Activated gamma-delta T cell treated with Interleukin-2 at 50 U/mL for 16 hours (primary cell): ENCODE measurements around the gene PDE11A.
"Not testable (repeated sequence)": the region's sequence is repeated elsewhere in the genome, so short reads cannot be mapped to it uniquely, and the experiment has no call there.

ENCODE experiments used
- DNase-seq: peaks from one replicate; pipeline ENCODE4 v3.0.0-alpha.2; 2020

Gene PDE11A

DNA sequence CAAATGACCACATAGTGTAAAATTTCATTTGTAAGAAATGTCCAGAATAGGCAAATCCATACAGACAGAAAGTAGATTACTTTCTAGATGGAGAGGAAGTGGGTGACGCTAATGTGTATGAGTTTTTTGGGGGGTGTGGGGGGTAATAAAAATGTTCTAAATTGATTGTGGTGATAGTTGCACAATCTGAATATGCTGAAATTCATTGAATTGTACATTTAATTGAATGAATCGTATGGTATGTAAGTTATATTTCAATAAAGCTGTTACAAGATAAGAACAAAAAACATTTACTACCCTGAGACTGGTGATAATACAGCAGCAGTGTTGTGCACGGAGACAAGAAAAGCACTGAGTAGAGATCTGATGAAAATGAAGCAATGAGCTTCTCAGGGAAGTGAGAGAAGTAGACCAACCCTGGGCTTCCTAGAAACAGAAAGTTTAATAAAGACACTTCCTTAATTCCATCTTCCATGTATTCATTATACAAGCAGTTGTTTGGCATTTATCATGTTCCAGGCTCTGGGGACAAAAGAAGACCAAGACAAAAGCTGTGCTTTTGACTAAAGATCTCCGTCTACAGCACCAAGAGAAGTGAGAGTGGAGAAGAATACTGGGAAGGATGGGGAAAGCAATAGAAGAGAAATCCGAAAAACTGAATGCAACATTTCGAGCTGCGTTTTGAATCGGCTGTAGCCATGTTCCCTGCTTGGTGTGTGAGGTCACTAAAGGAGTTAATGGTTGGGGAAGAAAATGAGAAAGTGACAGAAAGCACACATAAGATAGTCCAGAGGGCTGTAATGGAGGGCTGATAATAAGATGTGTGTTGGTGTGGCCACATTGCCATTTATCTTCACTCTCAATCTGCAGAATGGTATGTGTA lies 1.8 kb upstream of the PDE11A start:
- DNase-seq, result no peak

DNA sequence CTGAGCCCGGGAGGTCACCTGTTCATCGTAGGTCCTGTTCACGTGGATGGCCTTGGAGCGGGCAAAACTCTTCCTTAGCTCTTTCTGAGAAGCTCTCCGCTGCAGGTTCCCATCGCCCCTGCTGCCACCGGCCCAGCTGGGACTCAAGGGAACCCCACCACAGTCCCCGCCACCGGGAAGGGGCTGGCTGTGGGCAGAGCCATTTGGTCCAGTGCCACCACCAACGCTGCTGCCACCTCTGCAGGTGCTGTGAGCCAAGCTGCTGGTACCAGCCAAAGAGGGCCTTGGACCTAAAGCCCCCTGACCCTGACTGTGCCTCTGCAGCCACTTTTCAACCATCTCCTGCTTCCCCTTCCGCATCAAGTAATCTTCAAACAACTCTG lies 586 bp downstream of the PDE11A start:
- DNase-seq, result no peak

DNA sequence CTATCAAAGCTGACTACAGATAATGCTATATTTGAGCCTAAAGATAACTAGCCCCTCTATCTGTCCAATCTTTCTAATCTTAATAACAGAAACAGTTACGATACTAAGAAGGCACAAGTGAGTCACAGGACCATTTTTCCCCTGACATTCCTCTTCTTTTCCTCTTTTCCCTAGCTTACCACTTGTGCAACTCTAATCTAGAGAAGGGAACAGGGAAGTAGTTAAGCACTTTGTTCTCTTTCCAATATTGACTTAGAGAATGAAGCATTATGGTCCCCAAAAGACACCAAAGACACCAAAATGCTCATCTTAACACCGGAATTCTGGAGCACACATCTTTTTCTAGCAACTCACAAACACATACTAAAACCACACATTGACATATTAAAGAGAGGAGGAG lies 1.8 kb downstream of the PDE11A start:
- DNase-seq, result no peak

DNA sequence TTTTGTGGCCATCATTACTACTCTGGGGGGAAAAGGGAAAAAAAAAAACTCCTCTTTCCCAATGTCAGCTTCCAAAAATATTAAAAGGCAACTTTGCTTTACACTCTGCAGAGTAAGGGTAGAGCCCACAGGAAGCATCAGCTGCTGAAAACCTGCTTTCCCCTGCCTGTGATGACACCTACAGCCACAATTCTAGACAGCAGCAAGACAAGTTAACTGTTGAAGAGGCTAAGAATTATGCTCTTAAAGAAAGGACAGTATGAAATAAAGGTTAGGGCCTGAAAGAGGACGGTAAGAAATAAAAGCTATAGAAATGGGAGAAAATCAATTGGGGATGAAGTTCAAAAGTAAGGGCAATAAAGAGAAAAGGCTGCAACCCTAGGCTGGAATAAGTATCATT lies 3.0 kb downstream of the PDE11A start:
- DNase-seq, result no peak

DNA sequence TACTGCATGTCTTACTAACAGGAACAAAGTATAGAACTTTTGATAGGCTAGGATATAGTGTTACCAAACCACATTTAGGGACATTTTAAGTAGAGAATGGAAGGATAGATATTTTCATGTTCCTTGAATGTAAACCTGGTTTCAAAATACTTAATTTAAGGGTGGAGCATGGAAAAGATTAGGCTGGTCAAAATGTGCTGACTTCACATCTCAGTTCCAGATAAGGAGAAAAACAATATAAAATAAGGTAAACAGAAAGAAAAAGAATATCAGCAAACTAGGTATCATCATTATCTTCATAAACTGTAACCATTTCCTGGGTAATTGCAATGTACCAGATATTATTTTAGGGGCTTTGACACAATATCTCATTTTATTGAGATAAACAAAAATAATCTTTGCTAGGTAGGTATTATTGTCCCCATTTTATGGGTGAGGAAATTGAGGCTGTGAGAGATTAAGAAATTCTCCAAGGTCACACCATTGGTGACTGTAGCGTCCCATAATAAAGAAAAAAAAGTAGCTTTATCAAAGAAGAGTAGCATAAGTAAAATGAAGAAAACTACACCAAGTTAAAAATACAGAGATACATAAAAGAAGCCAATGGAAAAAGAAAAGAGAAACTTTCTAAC lies 3.6 kb downstream of the PDE11A start:
- DNase-seq, result no peak

DNA sequence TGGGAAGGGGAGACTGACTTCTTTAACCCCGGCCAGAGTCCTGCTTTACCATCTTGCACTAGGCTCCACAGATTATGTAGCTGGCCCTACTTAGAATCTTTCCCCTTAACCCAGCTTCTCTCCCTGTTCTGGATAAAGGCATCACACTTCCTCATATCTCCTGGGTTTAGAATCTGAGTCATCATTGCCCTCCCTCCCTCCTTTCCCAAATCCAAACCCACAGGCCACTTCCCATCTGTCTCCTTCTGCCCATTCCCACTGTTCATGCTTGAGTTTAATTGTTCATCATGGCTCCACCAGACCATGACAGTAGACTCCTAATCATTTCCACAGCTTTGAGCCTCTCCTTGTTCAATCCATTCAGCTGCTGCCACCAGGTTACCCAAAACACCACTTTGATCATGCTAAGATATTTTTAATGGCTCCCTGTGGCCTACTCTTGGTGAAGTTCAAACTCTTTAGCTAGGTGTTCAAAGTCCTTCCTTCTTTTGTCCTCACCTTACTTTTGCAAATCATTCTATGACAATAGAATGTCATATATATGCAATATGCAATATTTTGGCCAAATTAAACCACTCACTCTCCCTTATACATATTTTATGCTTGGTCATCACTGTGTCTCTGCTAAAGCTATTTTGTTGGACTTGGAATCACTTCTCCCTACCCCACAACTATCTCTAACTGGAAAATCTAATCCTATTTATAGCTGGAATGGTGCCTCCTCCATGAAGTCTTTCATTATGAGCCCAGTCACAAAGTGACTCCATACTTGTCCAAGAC lies 5.5 kb downstream of the PDE11A start:
- no peak for DNase-seq

DNA sequence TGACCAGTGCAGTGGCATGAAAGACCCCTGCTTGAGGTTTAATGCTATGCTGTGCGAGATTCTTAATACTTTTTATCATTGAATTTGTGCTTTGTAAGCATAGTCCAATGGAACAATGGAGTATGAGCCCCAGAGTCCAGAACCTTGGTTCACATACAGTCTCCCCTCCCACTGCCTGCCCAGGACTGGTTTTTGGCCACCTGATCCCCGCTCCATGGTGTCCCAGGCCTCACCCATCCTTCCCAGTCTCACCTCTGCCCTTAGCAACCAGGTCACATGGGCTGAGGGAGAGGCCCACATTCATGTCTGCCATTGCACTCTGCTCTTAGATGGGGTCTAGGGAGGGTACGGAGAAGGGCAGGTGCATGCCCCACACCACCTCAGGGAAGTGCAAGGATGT lies 6.3 kb downstream of the PDE11A start:
- DNase-seq, result no peak

DNA sequence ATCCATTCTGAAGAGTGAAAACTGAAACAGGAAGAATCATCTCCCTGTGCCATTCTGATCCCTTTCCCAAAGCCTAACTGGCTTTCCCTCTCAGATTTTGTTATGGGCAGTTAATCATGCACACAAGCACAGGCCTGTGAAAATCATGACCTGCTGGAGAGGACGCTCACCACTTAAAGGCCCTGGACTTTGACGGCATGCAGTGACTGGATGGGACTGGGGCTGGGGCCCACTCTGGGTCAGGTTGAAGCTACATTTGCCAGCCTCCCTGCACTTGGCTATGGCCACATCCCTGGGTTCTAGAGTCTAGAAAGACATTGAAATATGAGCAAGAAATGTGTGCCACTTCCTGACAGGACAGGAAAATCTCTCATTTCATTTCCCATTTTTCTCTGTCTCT lies 12.9 kb downstream of the PDE11A start:
- DNase-seq, result no peak

DNA sequence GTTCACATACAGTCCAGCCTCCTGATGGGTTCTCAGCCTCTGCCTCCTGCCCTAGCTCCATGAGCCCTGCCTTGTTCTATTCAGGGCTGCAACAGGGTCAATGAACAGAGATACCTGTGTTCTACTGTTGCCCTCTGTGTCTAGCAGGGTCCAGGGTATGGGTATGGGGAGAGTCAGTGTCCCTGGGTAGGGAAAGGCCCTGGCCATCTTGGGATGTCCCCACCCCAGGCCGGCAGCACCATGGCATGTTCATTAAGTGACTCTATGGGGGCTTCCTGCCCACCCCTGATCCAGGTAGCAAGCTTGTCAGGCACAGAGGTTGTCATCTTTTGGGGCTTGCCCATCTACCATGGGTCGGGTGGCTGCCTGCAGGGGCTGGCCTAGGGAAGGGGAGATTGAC lies 13.5 kb downstream of the PDE11A start:
- DNase-seq, result no peak

DNA sequence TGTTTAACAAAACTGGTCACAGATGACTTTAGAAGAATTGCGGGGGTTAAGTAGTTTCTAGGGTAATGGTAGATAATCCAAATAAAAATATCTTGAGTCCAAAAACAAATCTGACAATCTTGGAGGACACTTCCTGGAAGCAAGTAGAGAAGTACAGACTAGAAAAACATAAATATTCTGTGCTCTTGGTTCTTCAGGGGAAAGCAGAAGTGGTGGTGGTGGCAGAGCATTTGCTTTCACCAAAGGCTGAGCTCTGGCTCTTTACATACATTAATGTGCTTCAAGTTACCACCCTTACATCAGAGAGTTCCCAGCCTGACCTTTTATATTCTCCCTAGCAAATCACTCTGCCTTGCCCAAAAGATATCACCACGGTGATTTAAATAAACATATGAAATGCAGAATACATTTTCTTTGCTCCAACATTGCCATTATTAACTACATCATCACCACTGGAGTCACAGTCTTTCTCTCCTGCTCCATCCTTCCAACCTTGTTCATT lies 15.3 kb downstream of the PDE11A start:
- DNase-seq, result no peak

DNA sequence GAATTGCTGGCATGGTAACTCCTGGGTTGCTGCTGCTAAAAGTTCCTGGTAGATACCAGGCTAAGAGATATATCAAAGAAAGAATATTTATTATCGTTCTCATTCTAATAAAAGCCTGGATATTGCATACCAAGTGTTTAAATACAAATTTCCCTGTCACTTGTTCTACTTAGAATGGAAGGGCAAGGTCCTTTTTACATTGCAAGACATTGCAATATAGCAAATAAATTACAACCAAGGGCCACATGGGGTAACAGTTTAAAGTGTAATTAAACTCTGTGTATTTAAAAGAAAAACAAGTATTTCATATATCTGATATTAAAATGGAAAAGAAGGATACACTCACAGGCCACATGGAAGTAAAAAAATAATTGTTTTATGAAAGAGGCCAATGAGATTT lies 16.2 kb downstream of the PDE11A start:
- no peak for DNase-seq

DNA sequence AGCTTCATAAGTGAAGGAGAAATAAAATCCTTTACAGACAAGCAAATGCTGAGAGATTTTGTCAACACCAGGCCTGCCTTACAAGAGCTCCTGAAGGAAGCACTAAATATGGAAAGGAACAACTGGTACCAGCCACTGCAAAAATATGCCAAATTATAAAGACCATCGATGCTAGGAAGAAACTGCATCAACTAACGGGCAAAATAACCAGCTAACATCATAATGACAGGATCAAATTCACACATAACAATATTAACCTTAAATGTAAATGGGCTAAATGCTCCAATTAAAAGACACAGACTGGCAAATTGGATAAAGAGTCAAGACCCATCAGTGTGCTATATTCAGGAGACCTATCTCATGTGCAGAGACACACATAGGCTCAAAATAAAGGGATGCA lies 21.3 kb downstream of the PDE11A start:
- DNase-seq, result not testable (repeated sequence)

DNA sequence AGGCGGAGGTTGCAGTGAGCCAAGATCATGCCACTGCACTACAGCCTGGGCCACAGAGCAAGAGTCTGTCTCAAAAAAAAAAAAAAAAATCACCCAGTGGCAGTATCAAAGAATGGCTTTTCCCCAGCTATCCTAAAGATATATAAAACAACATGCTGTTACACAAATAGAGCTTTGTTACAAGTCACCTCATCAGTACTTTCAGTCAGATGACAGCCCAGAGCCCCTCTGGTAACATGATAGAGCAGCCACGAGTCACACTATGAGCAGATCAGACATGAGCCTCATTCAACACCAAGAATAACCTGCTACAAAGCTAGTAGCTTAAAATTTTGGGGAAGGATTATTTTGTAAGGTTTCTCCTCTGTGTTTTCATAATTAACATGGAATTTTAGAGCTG lies 25.2 kb downstream of the PDE11A start:
- no peak for DNase-seq

DNA sequence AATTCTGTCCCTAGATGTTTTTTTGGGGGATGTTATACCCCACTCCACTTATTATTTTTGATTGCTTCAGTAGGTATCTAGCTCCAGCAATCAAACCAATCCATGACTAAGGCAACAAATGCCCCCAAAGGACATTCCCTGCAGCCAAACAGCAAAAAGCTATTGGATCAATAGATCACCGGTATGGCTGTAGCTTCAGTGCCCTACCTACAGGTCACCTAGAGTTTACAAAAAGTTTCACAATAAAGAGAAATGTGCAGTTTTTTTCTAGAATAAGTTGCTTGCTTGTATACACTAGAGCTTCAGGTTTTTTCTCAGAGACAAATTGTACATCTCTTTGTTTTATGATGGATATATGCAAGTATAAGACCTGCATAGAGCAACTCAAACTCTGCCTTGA lies 27.7 kb downstream of the PDE11A start:
- no peak for DNase-seq

DNA sequence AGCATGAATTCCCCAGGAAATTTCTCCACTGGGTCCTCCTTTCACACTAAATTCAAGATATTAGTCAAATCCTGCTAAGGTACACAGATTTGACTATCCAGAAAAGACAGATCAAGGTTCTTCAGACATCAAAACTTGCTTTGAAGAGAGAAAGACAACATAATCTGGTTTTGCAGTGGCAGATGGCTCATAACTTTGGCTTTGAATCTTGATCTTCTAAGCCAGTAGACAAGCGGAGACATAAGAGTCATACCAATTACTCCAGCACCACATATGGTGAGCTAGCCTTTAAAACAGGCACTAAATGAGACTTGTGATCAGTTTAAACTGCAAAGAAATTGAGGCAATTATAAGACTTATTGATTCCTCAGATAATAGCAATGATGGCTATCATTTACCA lies 29.3 kb downstream of the PDE11A start:
- DNase-seq, result no peak

DNA sequence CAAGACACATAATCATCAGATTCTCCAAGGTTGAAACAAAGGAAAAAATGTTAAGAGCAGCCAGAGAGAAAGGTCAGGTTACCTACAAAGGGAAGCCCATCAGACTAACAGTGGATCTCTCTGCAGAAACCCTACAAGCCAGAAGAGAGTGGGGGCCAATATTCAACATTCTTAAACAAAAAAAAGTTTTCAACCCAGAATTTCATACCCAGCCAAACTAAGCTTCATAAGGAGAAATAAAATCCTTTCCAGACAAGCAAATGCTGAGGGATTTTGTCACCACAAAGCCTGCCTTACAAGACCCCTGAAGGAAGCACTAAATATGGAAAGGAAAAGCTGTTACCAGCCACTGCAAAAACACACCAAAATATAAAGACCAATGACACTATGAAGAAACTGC lies 39.0 kb downstream of the PDE11A start:
- not testable (repeated sequence) for DNase-seq

DNA sequence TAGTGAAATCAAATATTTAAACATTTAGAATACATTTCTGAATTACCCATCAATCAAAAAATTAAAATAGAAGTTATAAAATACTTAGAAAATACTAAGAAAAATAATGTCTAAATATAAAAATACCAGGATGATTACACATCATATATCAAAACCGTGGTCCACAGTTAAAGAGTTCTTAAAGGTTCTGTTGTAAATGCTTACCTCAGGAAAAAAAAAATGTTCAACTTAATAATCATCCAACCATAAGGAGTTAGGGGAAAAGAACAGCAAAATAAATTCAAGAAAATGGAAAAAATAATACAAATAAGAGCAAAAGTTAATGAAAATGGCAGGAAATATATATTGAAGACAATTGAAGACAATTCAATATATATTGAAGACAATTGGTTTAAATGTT lies 43.2 kb downstream of the PDE11A start:
- no peak for DNase-seq

DNA sequence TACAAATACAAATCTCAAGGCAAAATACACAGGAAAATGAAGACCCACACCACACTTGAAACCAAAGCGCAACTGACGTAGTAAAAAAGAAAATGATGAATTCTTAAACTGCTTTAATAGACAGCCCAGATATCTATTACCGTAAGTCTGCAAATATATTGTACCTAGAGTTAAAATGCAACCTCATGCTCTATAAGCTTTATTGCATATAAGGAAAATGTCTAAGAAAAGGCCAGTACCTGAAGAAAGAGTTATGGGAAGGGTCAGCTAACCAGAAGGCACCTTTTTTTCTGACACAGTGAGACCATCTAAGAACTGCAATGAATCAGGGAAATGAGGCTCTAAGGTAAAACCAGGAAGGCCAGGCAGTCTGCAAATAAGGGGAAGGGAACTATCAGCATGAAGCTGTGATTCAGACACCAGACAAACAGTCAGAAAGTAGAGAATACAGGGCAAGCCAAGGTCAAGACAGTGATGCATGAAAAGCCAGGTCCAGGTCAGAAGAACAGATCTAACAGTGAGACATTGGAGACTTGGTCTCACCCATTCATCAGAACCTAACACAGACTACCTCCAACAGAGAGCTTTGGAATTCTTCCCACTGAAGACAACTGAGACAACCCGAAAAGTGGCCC lies 46.9 kb downstream of the PDE11A start:
- no peak for DNase-seq

DNA sequence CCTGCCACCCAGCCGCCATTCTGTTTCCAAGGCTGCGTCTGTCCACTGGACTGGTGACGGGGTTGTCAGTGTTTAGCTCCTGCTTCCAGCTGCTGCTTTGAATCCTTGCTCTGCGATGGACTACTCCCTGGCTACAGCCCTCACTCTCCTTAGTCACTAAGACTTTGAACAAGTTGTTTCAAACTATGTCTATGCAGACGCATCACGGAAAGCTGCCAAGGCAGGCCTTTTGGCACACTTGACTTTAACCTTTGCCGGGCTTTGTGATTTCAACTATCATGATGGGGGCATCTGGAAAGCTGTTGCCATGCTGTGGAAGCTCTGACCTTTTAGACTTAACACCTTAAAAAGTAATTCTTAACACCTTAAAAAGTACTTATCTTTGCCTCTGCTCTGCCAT lies 54.4 kb downstream of the PDE11A start:
- no peak for DNase-seq

DNA sequence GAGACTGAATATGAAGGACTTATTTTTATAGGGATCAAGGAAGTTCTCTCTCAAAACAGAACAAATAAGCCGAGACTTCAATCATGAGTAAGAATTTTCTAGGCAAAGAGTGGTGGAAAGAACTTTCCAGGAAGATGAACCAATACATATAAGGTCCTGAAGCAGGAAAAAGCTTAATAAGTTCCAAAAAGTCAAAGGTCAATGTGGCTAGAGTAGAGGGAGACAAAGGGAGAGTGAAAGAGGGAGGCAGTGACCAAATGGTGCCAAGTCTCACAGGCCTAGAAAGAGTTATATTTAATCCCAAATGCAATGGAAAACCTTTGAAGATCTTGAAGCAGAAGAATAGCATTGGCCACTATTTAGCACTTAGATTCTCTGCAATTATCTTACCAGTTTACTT lies 56.0 kb downstream of the PDE11A start:
- DNase-seq, result no peak

DNA sequence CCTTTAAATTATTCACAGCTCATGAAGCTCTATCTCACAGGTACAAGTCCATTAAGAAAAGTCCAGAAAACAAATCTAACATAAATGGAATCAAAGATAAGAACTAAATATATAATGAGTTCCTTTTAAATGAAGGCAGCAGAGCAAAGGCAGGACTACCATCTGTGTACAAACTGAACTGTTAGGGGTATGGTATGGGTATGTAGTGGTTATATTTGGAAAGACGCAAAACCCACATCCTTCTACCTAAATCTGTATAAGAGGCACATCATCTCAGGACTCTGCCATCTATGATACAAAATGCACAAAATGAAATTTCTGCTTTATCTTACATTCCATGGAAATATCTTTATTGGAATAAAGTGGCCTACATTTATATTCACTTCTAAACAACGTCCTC lies 59.9 kb downstream of the PDE11A start:
- DNase-seq, result no peak

DNA sequence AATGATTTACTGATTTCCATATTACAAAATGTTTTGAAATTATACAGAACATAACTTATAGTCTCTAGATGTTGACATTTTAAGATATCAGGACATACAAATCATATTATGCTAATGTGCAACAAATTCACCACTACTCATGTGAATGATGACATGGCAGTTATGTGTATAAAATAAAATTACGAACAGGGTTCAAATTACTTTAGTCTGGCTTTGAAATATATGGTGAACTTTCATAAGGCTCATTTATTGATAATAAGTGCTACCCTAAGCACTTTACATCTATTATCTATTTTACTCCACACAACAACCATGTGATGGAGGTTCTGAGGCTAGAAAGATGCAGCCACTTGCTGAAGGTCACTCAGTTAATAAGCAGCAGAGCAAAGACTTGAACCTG lies 62.8 kb downstream of the PDE11A start:
- no peak for DNase-seq

DNA sequence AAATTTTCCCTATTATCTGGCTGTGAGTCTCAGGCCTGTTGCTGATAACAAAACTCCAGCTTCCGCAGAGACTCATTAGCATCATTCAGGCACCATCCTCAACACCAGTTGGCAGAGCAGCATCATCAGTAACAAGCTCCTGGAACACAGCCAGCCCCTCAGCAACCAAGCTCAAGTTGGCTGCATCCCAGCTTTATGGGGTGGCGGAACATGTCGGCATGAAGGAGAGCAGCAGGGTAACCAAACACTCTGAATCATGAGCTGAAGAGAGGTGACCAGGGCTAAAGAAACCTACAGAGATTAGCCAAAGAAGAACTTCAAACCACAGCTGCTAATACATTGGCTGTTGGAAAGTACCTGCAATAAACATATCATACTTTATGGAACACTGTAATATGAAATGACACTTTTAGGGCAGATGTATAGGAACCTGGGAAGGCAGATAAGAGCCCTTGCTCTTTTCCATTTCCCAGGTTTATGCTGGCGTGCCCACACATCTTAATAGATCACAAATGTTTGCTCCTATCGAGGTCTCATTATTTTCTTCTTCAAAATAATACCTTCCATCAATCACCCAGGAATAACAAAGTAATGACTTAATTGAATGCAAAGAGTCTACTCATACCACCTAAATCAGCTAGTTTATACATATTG lies 63.8 kb downstream of the PDE11A start:
- DNase-seq, result no peak
